SK-N-SH (cell line): ENCODE results near the gene MALRD1. TPM values are rescaled to one million over a fixed set of nuclear protein-coding genes. Genes with fewer than 3 reads are reported as not detected.

Source experiments
- CTCF ChIA-PET: fragments of 300-600, 350-600 bp; formaldehyde crosslinking; extraction: SDS; loops from one replicate; lab custom pipeline; 2021; lab: Yijun Ruan, JAX
- POLR2A ChIA-PET: fragments of 350-600 bp; sonication (Branson Sonifier 250); formaldehyde crosslinking; extraction: SDS; loops from one replicate; lab custom pipeline; 2020; ENCODE audit warnings: antibody characterized with exemption, inconsistent platforms; lab: Yijun Ruan, JAX
- DNase-seq: peaks from one replicate; pipeline ENCODE4 v3.0.0; 2012
- H2AFZ ChIP-seq: fragments of 200-600 bp; sonication (generic); 2 replicates; pipeline ENCODE4 v1.8.1; 2016; ENCODE audit warnings: antibody characterized with exemption, mild to moderate bottlenecking, low read depth
- H3F3A ChIP-seq: fragments of 200-600 bp; sonication (generic); replicated peaks from 2 replicates; pipeline ENCODE3; 2016; ENCODE audit warnings: antibody characterized with exemption, mild to moderate bottlenecking; ENCODE audit not compliant: insufficient read depth
- H3K27ac ChIP-seq, 2 experiments: fragments of 200-500 bp in 1 of 2; fragments of 200-600 bp in 1 of 2; sonication (Bioruptor generic) in 1 of 2; sonication (generic), shearing (Covaris generic) in 1 of 2; 2 replicates each; pipeline versions ENCODE4 v1.5.1 to v1.6.1; 2014 to 2016; ENCODE audit warnings: low read depth in 2 of 2, inconsistent platforms in 1 of 2, low read length in 1 of 2, mild to moderate bottlenecking in 1 of 2, mixed read lengths in 1 of 2
- H3K27me3 ChIP-seq: fragments of 200-600 bp; sonication (generic), shearing (Covaris generic); 2 replicates; pipeline ENCODE4 v1.6.1; 2016; ENCODE audit warnings: mixed run types; ENCODE audit not compliant: insufficient read depth
- H3K36me3 ChIP-seq, 2 experiments: fragments of 200-500 bp in 1 of 2; fragments of 200-600 bp in 1 of 2; sonication (Bioruptor generic) in 1 of 2; sonication (generic) in 1 of 2; replicated peaks in 1 of 2; 2 replicates each; pipeline versions ENCODE3 to v1.5.1; 2014 to 2016; ENCODE audit warnings: low read length in 1 of 2, mild to moderate bottlenecking in 1 of 2; ENCODE audit not compliant: insufficient read depth in 2 of 2, control insufficient read depth in 1 of 2
- H3K4me1 ChIP-seq, 2 experiments: fragments of 200-500 bp in 1 of 2; fragments of 200-600 bp in 1 of 2; sonication (Bioruptor generic) in 1 of 2; sonication (generic), shearing (Covaris generic) in 1 of 2; 2 replicates each; pipeline versions ENCODE4 v1.5.1 to v1.6.1; 2014 to 2016; ENCODE audit warnings: low read depth in 1 of 2, low read length in 1 of 2, mixed run types in 1 of 2; ENCODE audit not compliant: insufficient read depth in 2 of 2, control insufficient read depth in 1 of 2
- H3K4me2 ChIP-seq: fragments of 200-600 bp; sonication (generic), shearing (Covaris generic); 2 replicates; pipeline ENCODE4 v1.6.1; 2017; ENCODE audit warnings: mixed run types
- H3K4me3 ChIP-seq, 2 experiments: fragments of 200-500 bp in 1 of 2; fragments of 200-600 bp in 1 of 2; sonication (Bioruptor generic) in 1 of 2; sonication (generic), shearing (Covaris generic) in 1 of 2; 2 replicates each; pipeline versions ENCODE4 v1.5.1 to v1.8.1; 2014 to 2016; ENCODE audit warnings: low read depth in 2 of 2, inconsistent platforms in 1 of 2, low read length in 1 of 2, mild to moderate bottlenecking in 1 of 2, mixed read lengths in 1 of 2, moderate library complexity in 1 of 2
- H3K79me2 ChIP-seq: fragments of 200-600 bp; sonication (generic); 2 replicates; pipeline ENCODE4 v1.8.1; 2017; ENCODE audit warnings: mild to moderate bottlenecking; ENCODE audit not compliant: insufficient read depth
- H3K9ac ChIP-seq: fragments of 200-600 bp; sonication (generic); 2 replicates; pipeline ENCODE4 v1.6.1; 2017; ENCODE audit warnings: mixed run types
- H3K9me2 ChIP-seq: fragments of 200-600 bp; sonication (generic); 2 replicates; pipeline ENCODE4 v1.6.1; 2017; ENCODE audit warnings: mixed run types
- H3K9me3 ChIP-seq: fragments of 200-600 bp; sonication (generic); 2 replicates; pipeline ENCODE4 v1.6.1; 2017; ENCODE audit warnings: mixed run types, mild to moderate bottlenecking, moderate library complexity
- H4K20me1 ChIP-seq: fragments of 200-600 bp; sonication (generic); 2 replicates; pipeline ENCODE4 v1.6.1; 2017; ENCODE audit warnings: mild to moderate bottlenecking, mixed run types; ENCODE audit not compliant: insufficient read depth
- CHD2 ChIP-seq: fragments of 150-350 bp; IDR thresholded peaks from 2 replicates; pipeline ENCODE4 v1.6.1; 2018; ENCODE audit warnings: low read length; ENCODE audit not compliant: partially characterized antibody
- CTCF ChIP-seq: fragments of 200-600 bp; sonication (generic); IDR thresholded peaks from 2 replicates; pipeline ENCODE4 v1.6.1; 2017; ENCODE audit warnings: antibody characterized with exemption, mild to moderate bottlenecking, moderate library complexity
- ELF1 ChIP-seq: IDR thresholded peaks from 2 replicates; pipeline ENCODE4 v1.4.0; 2012
- EP300 ChIP-seq, 2 experiments: IDR thresholded peaks; 2 replicates each; pipeline versions ENCODE4 v1.4.0 to v1.6.1; 2012; ENCODE audit warnings: borderline replicate concordance in 1 of 2, low read depth in 1 of 2, low read length in 1 of 2
- EZH2phosphoT487 ChIP-seq: fragments of 200-600 bp; sonication (generic); IDR thresholded peaks from 2 replicates; pipeline ENCODE4 v1.6.1; 2017; ENCODE audit warnings: low read depth, mixed run types, mild to moderate bottlenecking, antibody characterized with exemption, moderate library complexity, borderline replicate concordance
- FOSL2 ChIP-seq: IDR thresholded peaks from 2 replicates; pipeline ENCODE4 v1.4.0; 2012; ENCODE audit warnings: low read depth, mild to moderate bottlenecking, moderate library complexity, borderline replicate concordance
- FOXM1 ChIP-seq: IDR thresholded peaks from 2 replicates; pipeline ENCODE4 v1.4.0; 2012; ENCODE audit warnings: low read depth, mild to moderate bottlenecking
- GABPA ChIP-seq: IDR thresholded peaks from 2 replicates; pipeline ENCODE4 v1.4.0; 2012; ENCODE audit warnings: low read depth, mild to moderate bottlenecking
- IRF3 ChIP-seq: fragments of 150-350 bp; IDR thresholded peaks from 2 replicates; pipeline ENCODE4 v1.6.1; 2016; ENCODE audit warnings: mild to moderate bottlenecking, low read depth, low read length
- JUND ChIP-seq: IDR thresholded peaks from 2 replicates; pipeline ENCODE4 v1.4.0; 2012
- POLR2AphosphoS5 ChIP-seq: IDR thresholded peaks from 2 replicates; pipeline ENCODE4 v1.6.1; 2012; ENCODE audit warnings: low read depth, low read length
- RAD21 ChIP-seq: IDR thresholded peaks from 2 replicates; pipeline ENCODE4 v1.6.1; 2012; ENCODE audit warnings: mild to moderate bottlenecking, low read length
- RCOR1 ChIP-seq: fragments of 150-350 bp; IDR thresholded peaks from 2 replicates; pipeline ENCODE4 v1.6.1; 2017; ENCODE audit warnings: antibody characterized with exemption, low read length
- SIN3A ChIP-seq: IDR thresholded peaks from 2 replicates; pipeline ENCODE4 v1.6.1; 2012; ENCODE audit warnings: low read depth, mild to moderate bottlenecking, low read length, moderate library complexity, borderline replicate concordance
- USF2 ChIP-seq: fragments of 150-350 bp; IDR thresholded peaks from 2 replicates; pipeline ENCODE4 v1.6.1; 2017; ENCODE audit warnings: antibody characterized with exemption, low read length, low read depth, borderline replicate concordance
- ZBTB33 ChIP-seq: IDR thresholded peaks from 2 replicates; pipeline ENCODE4 v1.4.0; 2012; ENCODE audit warnings: low read depth, borderline replicate concordance
- WGBS: methylation state at CpG from one replicate; pipeline ENCODE4 v1.1.6; 2017; ENCODE audit warnings: low lambda C conversion rate; 5-methylcytosine and 5-hydroxymethylcytosine counted together
- polyA plus RNA-seq, 3 experiments: library from polyadenylated mRNA; depleted of rRNA; stranded (reverse); fragments of >200 nt; gene quantifications; 2 replicates each; pipeline ENCODE4 v1.2.3, GENCODE V29; 2012

The MALRD1 gene
- polyA plus RNA-seq, 1 of the 3 experiments (the other 2 are of a cell fraction) = not detected

- H3F3A ChIP-seq = no peaks in the 10 kb centered on the region
- no peaks in the 10 kb centered on the region for H3K79me2 ChIP-seq
- TF ChIP-seq SIN3A = no peak
- no peak for TF ChIP-seq EP300 (IDR thresholded peaks at IDR 0.05; ENCODE audit: borderline replicate concordance in 1 of 2, low read depth in 1 of 2, low read length in 1 of 2)
- no peak for TF ChIP-seq CTCF
- TF ChIP-seq IRF3 = no peak
- H3K36me3 ChIP-seq = no peaks in the 10 kb centered on the region
- H3K4me1 ChIP-seq = no peaks in the 10 kb centered on the region
- no peak overlapping the region for H3K27ac ChIP-seq
- H4K20me1 ChIP-seq = no peaks in the 10 kb centered on the region
- no peak overlapping the region for H3K4me3 ChIP-seq
- no peak overlapping the region for H3K4me2 ChIP-seq
- no peak for DNase-seq
- no peaks in the 10 kb centered on the region for H3K27me3 ChIP-seq
- CTCF ChIA-PET = interaction anchor here (1.5 kb wide), 1 partner anchor 14 kb away, joined by 4 read pairs; no protein-coding TSS in a partner anchor
- no peaks in the 10 kb centered on the region for H3K9me2 ChIP-seq
- no peak overlapping the region for H3K9ac ChIP-seq
- no peak overlapping the region for H2AFZ ChIP-seq
- no peaks in the 10 kb centered on the region for H3K9me3 ChIP-seq
- POLR2A ChIA-PET = no interaction called here
Observed at GRCh38 chr10:19426034-19426433, 377.4 kb downstream of the MALRD1 start.

GRCh38 chr10:19431622-19432351, 383.2 kb downstream of the MALRD1 start:
- Histone ChIP-seq H3F3A (no peaks in the 10 kb centered on the region), H4K20me1 (no peaks in the 10 kb centered on the region), H3K79me2 (no peaks in the 10 kb centered on the region), H2AFZ (no peak overlapping the region), H3K4me2 (no peak overlapping the region), H3K27me3 (no peaks in the 10 kb centered on the region), H3K36me3 (no peaks in the 10 kb centered on the region), H3K4me3 (no peak overlapping the region), H3K27ac (no peak overlapping the region), H3K9me2 (no peaks in the 10 kb centered on the region), H3K9ac (no peak overlapping the region), H3K9me3 (no peaks in the 10 kb centered on the region), H3K4me1 (no peaks in the 10 kb centered on the region)
- CTCF ChIA-PET = no interaction called here
- DNase-seq = no peak
- POLR2A ChIA-PET = no interaction called here
- TF ChIP-seq JUND (no peak), ELF1 (no peak), EZH2phosphoT487 (no peak), ZBTB33 (no peak), FOXM1 (no peak), CHD2 (no peak), RCOR1 (no peak), POLR2AphosphoS5 (no peak), FOSL2 (no peak), GABPA (no peak), USF2 (no peak), RAD21 (no peak)
- 52% methylated on average over 5 of the region's 5 CpGs for WGBS
